Measurements from ENCODE around the gene PPP1R9B. TPM values are rescaled to one million over a fixed set of nuclear protein-coding genes. Genes with fewer than 3 reads are reported as not detected.

Gene PPP1R9B
- total RNA-seq, 3 donors from 2014 or later: 21.8 to 24.9 (median 22.7) TPM

- Histone ChIP-seq H3K36me3 (no peaks in the 10 kb centered on the region), H3K27ac (no peak overlapping the region), H3K4me3 (no peak overlapping the region), H3K27me3 (no peaks in the 10 kb centered on the region), H3K4me1 (no peaks in the 10 kb centered on the region), H3K9me3 (no peaks in the 10 kb centered on the region)
- intact Hi-C loops (cut with DNase I; ENCODE audit: low total_unique reads): no loop called here
- no peak for DNase-seq (ENCODE audit: low spot score in 2 of 2)
- TF ChIP-seq POLR2A (IDR thresholded peaks at IDR 0.05) (no peak), CTCF (IDR thresholded peaks at IDR 0.05) (no peak), POLR2AphosphoS5 (IDR thresholded peaks at IDR 0.05) (no peak)
These were observed 61.3 kb downstream of the PPP1R9B start for GRCh38 chr17:50088952-50089825.

- Histone ChIP-seq H3K27ac (no peak overlapping the region), H3K4me3 (no peak overlapping the region), H3K4me1 (no peaks in the 10 kb centered on the region), H3K9me3 (no peaks in the 10 kb centered on the region), H3K36me3 (no peaks in the 10 kb centered on the region), H3K27me3 (no peaks in the 10 kb centered on the region)
- intact Hi-C loops (cut with DNase I; ENCODE audit: low total_unique reads): loop anchor here (2.0 kb wide), 1 partner anchor 65 kb away; no protein-coding TSS in a partner anchor
- TF ChIP-seq CTCF (IDR thresholded peaks at IDR 0.05) (no peak), POLR2AphosphoS5 (IDR thresholded peaks at IDR 0.05) (no peak), POLR2A (IDR thresholded peaks at IDR 0.05) (no peak)
- no peak for DNase-seq (ENCODE audit: low spot score in 2 of 2)
These were observed 62.5 kb downstream of the PPP1R9B start for GRCh38 chr17:50087912-50088405.

DNA sequence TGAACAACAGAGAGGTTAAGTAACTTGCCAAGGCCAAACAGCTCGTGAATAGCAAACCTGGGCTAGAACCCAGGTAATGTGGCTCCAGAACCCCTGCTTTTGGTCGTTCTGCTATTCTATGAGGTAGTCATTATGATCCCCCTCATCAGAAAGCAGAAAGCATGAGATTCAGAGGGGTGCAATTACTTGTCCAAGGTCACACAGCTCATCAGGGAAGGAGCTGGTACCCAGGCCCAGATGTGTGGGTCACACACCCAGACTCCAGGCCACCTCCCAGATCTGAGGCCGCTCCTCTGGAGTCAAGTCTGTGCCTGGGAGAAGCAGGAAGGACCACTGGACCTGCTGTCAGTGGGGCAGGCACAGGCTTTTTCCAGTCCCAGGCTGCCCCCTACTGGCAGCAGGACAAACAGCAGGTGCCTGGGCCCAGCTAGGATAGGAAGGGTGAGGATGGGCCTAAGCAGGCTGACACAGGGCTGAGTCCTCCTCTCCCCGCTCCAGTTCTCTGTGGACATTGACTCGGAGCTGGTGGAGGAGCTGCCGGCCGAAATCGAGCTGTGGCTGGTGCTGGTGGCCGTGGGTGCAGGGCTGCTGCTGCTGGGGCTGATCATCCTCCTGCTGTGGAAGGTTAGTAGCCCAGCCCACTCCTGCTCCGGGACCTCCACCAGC is 63.1 kb downstream of the PPP1R9B start:
- Histone ChIP-seq H3K27ac (no peak overlapping the region), H3K27me3 (no peaks in the 10 kb centered on the region), H3K4me3 (no peak overlapping the region), H3K36me3 (no peaks in the 10 kb centered on the region), H3K4me1 (no peaks in the 10 kb centered on the region), H3K9me3 (no peaks in the 10 kb centered on the region)
- DNase-seq (ENCODE audit: low spot score in 2 of 2): peak in 1 of 2 donors; percentile 64
- intact Hi-C loops (cut with DNase I; ENCODE audit: low total_unique reads): loop anchor here (2.0 kb wide), 1 partner anchor 65 kb away; no protein-coding TSS in a partner anchor
- TF ChIP-seq POLR2AphosphoS5 (IDR thresholded peaks at IDR 0.05) (no peak), POLR2A (IDR thresholded peaks at IDR 0.05) (no peak), CTCF (IDR thresholded peaks at IDR 0.05) (peak; percentile 83 to 94 (median 93))

Other genes starting within 250 kb of the PPP1R9B start
- under 1 TPM in 1 of 3 donors, not detected in 2; 0.44 TPM for gene DLX4, start 181.5 kb downstream of the PPP1R9B start, total RNA-seq
- gene DLX3, start 155.5 kb downstream of the PPP1R9B start, total RNA-seq: under 1 TPM in 2 of 3 donors, not detected in 1; 0.44 to 0.98 TPM
- 10 to 100 TPM; 10.6 to 67.6 (median 48.5) TPM for gene ITGA3, start 94.6 kb downstream of the PPP1R9B start, total RNA-seq
- gene PDK2, start 55.3 kb downstream of the PPP1R9B start, total RNA-seq: 10 to 100 TPM; 28.2 to 53.4 (median 30.5) TPM
- gene SAMD14, start 20.5 kb downstream of the PPP1R9B start, total RNA-seq: under 1 TPM in 2 of 3 donors, not detected in 1; 0.16 to 0.98 TPM
- 1 to 10 TPM in 1 of 3 donors, under 1 TPM in 2; 0.33 to 2.6 (median 0.73) TPM for gene SGCA, start 15.3 kb upstream of the PPP1R9B start, total RNA-seq
- 10 to 100 TPM; 23.4 to 67.2 (median 44.5) TPM for gene COL1A1, start 51.0 kb upstream of the PPP1R9B start, total RNA-seq
- under 1 TPM in 1 of 3 donors, not detected in 2; 0.33 TPM for gene TMEM92, start 123.8 kb upstream of the PPP1R9B start, total RNA-seq
- gene XYLT2, start 195.4 kb upstream of the PPP1R9B start, total RNA-seq: 10 to 100 TPM; 13.6 to 27.5 (median 24.4) TPM
- gene MRPL27, start 222.5 kb upstream of the PPP1R9B start, total RNA-seq: 10 to 100 TPM; 46.0 to 64.9 (median 49.1) TPM
- 1 to 10 TPM in 1 of 3 donors, under 1 TPM in 2; 0.29 to 2.0 (median 0.64) TPM for gene EME1, start 222.6 kb upstream of the PPP1R9B start, total RNA-seq
- 10 to 100 TPM; 42.1 to 72.8 (median 54.0) TPM for gene LRRC59, start 246.8 kb upstream of the PPP1R9B start, total RNA-seq

Data from breast epithelium (tissue), 4 donors.